Effector CD4-positive, alpha-beta T cell (primary cell): ENCODE data around the gene PRM3.

Experiments
- DNase-seq: peaks from one replicate; pipeline ENCODE4 v3.0.0-alpha.2; 2020

PRM3 gene

DNA sequence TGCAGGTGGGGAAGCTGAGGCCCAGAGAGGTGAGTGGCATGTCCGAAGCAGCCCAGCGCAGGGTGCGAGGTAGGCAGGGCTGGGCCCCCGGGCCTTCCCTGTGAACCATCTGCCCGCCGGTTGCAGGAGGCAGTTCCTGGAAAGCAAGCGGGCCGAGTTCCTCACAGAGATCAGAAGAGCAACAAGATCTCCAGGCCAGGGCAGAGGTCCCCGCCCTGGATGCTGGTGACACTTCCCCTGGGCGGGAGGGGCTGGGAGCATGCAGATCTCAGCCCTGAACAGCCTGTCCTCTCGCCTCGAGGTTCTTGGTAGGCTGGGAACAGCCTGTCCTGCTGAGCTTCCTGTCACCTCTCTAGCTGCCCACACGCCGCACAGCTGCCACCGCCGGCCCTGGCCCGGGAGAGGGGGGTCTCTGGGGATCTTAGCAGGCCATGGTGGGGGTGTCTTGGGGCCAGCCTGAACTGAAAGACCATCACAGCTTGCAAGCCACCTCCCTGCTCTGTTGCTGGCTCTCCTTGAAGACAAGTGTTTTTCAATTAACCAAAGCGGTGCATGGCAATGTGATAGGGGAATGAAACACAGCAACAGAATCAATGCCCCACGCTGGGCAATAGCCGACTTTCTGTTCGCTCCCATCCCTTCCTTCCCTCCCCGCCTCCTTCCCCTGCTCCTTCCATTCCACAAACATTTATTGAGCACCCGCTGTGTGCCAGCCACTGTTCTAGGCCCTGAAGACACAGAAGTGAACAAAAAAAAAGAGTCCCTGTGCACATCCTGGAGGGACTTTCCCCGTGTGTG, 49.1 kb downstream of the PRM3 start:
- peak; percentile 27 for DNase-seq
